Hepatocyte (in vitro differentiated cells): Measurements from ENCODE around the gene RHOXF2B. TPM values are rescaled to one million over a fixed set of nuclear protein-coding genes. Genes with fewer than 3 reads are reported as not detected.
"Not testable (repeated sequence)": the region's sequence is repeated elsewhere in the genome, so short reads cannot be mapped to it uniquely, and the experiment has no call there.

ENCODE experiments used
- DNase-seq: peaks from one replicate; pipeline ENCODE4 v3.0.0-alpha.2; 2016; ENCODE audit warnings: low spot score
- H2AFZ ChIP-seq: fragments of 200-600 bp; sonication (generic); 2 replicates; pipeline ENCODE4 v1.6.0; 2016; ENCODE audit warnings: antibody characterized with exemption, mild to moderate bottlenecking
- H3K27ac ChIP-seq: fragments of 200-600 bp; sonication (generic); 2 replicates; pipeline ENCODE4 v1.5.1; 2016; ENCODE audit warnings: mild to moderate bottlenecking
- H3K27me3 ChIP-seq: fragments of 200-600 bp; sonication (generic); 2 replicates; pipeline ENCODE4 v1.6.1; 2016
- H3K36me3 ChIP-seq: fragments of 200-600 bp; sonication (generic); replicated peaks from 2 replicates; pipeline ENCODE4 v1.5.1; 2016; ENCODE audit warnings: low read depth; ENCODE audit not compliant: insufficient read depth
- H3K4me1 ChIP-seq: fragments of 200-600 bp; sonication (generic); 2 replicates; pipeline ENCODE4 v1.5.1; 2016; ENCODE audit warnings: mild to moderate bottlenecking, moderate library complexity; ENCODE audit not compliant: insufficient read depth
- H3K4me2 ChIP-seq: fragments of 200-600 bp; sonication (generic); 2 replicates; pipeline ENCODE4 v1.6.0; 2016
- H3K4me3 ChIP-seq: fragments of 200-600 bp; sonication (generic); 2 replicates; pipeline ENCODE4 v1.5.1; 2016; ENCODE audit warnings: mild to moderate bottlenecking
- H3K79me2 ChIP-seq: fragments of 200-600 bp; sonication (generic); 2 replicates; pipeline ENCODE4 v1.6.0; 2017; ENCODE audit warnings: mild to moderate bottlenecking
- H3K9me2 ChIP-seq: fragments of 200-600 bp; sonication (generic); replicated peaks from 2 replicates; pipeline ENCODE4 v1.6.0; 2017; ENCODE audit warnings: mild to moderate bottlenecking; ENCODE audit not compliant: insufficient read depth
- H3K9me3 ChIP-seq: fragments of 200-600 bp; sonication (generic); 2 replicates; pipeline ENCODE4 v1.5.1; 2016; ENCODE audit warnings: low read depth, mild to moderate bottlenecking
- H4K20me1 ChIP-seq: fragments of 200-600 bp; sonication (generic); 2 replicates; pipeline ENCODE4 v1.6.0; 2016; ENCODE audit warnings: mild to moderate bottlenecking; ENCODE audit not compliant: insufficient read depth, poor library complexity, severe bottlenecking
- EZH2 ChIP-seq: fragments of 200-600 bp; sonication (generic); IDR thresholded peaks from 2 replicates; pipeline ENCODE4 v1.6.1; 2016; ENCODE audit warnings: antibody characterized with exemption, mild to moderate bottlenecking, borderline replicate concordance
- EZH2phosphoT487 ChIP-seq: fragments of 200-600 bp; sonication (generic); IDR thresholded peaks from one replicate; pipeline ENCODE4 v1.6.1; 2018; ENCODE audit warnings: antibody characterized with exemption, mild to moderate bottlenecking, low read depth, moderate library complexity; ENCODE audit not compliant: unreplicated experiment, severe bottlenecking
- WGBS: methylation state at CpG from one replicate; pipeline ENCODE4 v1.1.6; 2016; ENCODE audit warnings: low lambda C conversion rate; ENCODE audit errors: missing lambda C conversion rate; 5-methylcytosine and 5-hydroxymethylcytosine counted together
- polyA plus RNA-seq: library from polyadenylated mRNA; unstranded; fragments of >200 nt; fragmentation: Nextera tagmentation; extraction: Ambion mirVana; gene quantifications from 2 replicates; pipeline ENCODE4 v1.2.1, GENCODE V29; 2016
- total RNA-seq: library from RNA; depleted of rRNA; stranded (reverse); fragments of >200 nt; gene quantifications from 2 replicates; pipeline ENCODE4 v1.2.3, GENCODE V29; 2014
- TF ChIP-seq, protein P1 (sequence below): fragments of 200-600 bp; sonication (generic); IDR thresholded peaks from 2 replicates; pipeline ENCODE4 v1.5.1; 2016; ENCODE audit warnings: antibody characterized with exemption, mild to moderate bottlenecking; ENCODE audit not compliant: poor library complexity

RHOXF2B gene
- total and polyA plus RNA-seq, 2 experiments from 2014 or later, result not detected

DNA sequence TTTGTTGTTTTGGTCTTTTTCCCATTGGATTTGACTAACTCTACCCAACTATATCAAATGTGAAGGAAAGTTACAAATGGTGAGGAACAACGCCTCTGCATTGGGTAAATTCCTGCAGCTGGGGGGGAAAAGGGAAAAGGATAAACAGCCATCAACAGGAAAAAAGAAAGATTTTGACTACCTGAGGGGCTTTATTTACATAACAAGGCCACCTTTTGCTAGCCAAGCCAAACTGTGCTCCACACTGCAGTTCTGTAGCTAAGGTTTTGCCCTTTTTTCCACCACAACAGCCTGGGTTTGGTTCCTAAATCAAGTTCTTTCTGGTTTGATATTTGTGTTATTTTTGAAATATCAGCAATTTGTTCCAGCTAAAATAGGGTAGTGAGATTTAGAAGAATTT, 40.8 kb downstream of the RHOXF2B start:
- WGBS, result 67% methylated on average over 1 of the region's 1 CpG

DNA sequence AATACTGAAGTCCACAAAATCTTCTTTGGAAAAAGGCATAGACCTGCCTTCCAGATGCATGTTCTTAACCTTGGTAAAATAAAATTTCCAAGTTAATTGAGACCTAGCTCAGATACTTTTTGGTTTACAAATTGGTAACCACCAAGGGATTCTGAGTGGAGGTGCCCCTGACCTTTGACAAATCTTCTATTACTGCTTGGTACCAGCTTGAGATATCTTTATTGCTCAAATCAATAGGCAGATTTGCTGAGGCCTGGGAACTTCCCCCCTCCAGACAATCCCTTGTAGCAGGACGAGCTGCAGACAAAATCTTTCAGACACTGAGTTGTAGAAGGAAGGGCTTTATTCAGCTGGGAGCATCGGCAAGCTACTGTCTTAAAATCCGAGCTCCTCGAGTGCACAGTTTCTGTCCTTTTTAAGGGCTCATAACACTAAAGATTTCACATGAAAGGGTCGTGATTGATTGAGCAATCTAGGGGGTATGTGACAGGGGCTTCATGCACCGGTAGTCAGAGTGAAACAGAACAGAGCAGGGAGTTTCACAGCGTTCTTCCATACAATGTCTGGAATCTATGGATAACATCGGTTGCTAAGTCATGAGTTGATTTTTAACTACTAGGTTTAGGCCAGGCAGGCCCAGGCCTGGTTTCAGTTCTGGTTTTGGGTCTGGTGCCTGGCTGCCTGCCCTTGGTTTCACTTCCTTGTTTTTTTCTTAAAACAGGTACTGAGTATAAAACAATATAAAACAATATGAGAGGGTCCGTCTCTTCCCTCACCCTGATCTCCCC, 41.8 kb downstream of the RHOXF2B start:
- DNase-seq, H3K27me3 ChIP-seq, H3K36me3 ChIP-seq, H3K9me3 ChIP-seq, H4K20me1 ChIP-seq, H3K4me1 ChIP-seq, H3K79me2 ChIP-seq, H3K4me2 ChIP-seq, H3K4me3 ChIP-seq, H3K27ac ChIP-seq, H3K9me2 ChIP-seq, H2AFZ ChIP-seq: not testable (repeated sequence)
- 51% methylated on average over 9 of the region's 9 CpGs for WGBS

More for the DNA sequence above, 40.8 kb downstream of the RHOXF2B start:
- Histone ChIP-seq H3K4me1 (no peaks in the 10 kb centered on the region), H3K4me3 (no peak overlapping the region), H2AFZ (no peak overlapping the region), H3K4me2 (no peak overlapping the region), H3K27me3 (no peaks in the 10 kb centered on the region), H4K20me1 (no peaks in the 10 kb centered on the region), H3K9me2 (no peaks in the 10 kb centered on the region), H3K36me3 (no peaks in the 10 kb centered on the region), H3K79me2 (no peaks in the 10 kb centered on the region), H3K9me3 (no peaks in the 10 kb centered on the region), H3K27ac (no peak overlapping the region)
- TF ChIP-seq, protein P1, sequence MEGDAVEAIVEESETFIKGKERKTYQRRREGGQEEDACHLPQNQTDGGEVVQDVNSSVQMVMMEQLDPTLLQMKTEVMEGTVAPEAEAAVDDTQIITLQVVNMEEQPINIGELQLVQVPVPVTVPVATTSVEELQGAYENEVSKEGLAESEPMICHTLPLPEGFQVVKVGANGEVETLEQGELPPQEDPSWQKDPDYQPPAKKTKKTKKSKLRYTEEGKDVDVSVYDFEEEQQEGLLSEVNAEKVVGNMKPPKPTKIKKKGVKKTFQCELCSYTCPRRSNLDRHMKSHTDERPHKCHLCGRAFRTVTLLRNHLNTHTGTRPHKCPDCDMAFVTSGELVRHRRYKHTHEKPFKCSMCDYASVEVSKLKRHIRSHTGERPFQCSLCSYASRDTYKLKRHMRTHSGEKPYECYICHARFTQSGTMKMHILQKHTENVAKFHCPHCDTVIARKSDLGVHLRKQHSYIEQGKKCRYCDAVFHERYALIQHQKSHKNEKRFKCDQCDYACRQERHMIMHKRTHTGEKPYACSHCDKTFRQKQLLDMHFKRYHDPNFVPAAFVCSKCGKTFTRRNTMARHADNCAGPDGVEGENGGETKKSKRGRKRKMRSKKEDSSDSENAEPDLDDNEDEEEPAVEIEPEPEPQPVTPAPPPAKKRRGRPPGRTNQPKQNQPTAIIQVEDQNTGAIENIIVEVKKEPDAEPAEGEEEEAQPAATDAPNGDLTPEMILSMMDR, result no peak
- TF ChIP-seq EZH2 (no peak), EZH2phosphoT487 (no peak)
- no peak for DNase-seq

DNA sequence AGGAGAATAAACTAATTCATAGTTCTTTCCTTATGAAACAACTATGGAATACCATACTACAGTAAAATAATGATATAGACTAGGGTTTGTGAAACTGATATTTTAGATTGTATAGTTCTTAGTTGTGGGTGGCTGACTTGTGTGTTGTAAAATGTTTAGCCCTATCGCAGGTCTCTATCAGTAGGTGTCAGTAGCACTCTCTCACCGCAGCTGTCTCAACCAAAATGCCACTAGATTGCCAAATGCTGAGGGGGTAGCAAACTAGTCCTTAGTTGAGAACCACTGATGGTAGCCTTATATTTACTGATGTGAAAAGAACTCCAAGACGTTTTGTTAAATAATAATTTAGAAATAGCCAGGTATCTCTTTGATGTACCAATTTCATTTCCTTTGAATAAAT, 48.1 kb downstream of the RHOXF2B start:
- no peak overlapping the region for H3K4me3 ChIP-seq
- no peak overlapping the region for H3K4me2 ChIP-seq
- H3K9me3 ChIP-seq, result no peaks in the 10 kb centered on the region
- H3K79me2 ChIP-seq, result no peaks in the 10 kb centered on the region
- H3K27ac ChIP-seq, result no peak overlapping the region
- WGBS, result 39% methylated on average over 3 of the region's 3 CpGs
- H3K27me3 ChIP-seq, result no peaks in the 10 kb centered on the region
- no peaks in the 10 kb centered on the region for H3K4me1 ChIP-seq
- no peaks in the 10 kb centered on the region for H3K36me3 ChIP-seq
- H2AFZ ChIP-seq, result no peak overlapping the region
- H3K9me2 ChIP-seq, result no peaks in the 10 kb centered on the region
- DNase-seq, result no peak
- TF ChIP-seq, protein P1, result no peak
- no peak for TF ChIP-seq EZH2phosphoT487
- no peak for TF ChIP-seq EZH2
- no peaks in the 10 kb centered on the region for H4K20me1 ChIP-seq

DNA sequence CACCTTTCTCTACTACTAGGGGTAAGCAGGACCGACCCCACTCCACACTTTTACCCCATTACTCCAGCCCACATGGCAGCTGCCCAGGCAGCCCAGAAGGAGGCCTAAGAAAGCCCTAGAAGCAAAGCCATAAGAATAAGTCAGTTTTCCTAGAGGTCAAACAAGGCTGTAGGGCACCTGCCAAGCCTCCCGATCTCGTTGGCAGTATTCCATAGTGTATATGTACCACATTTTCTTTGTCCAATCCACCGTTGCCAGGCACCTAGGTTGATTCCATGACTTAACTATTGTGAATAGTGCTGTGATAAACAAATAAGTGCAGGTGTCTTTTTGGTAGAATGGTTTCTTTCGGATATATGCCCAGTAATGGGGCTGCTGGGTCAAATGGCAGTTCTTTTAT, 54.2 kb downstream of the RHOXF2B start:
- TF ChIP-seq, protein P1, result no peak
- TF ChIP-seq EZH2phosphoT487 (no peak), EZH2 (no peak)
- no peaks in the 10 kb centered on the region for H3K79me2 ChIP-seq
- WGBS, result 76% methylated on average over 5 of the region's 5 CpGs
- H3K27me3 ChIP-seq, result peaks cover 9% of the 10 kb centered on the region
- H3K4me2 ChIP-seq, result no peak overlapping the region
- no peak for DNase-seq
- H3K27ac ChIP-seq, result no peak overlapping the region
- no peaks in the 10 kb centered on the region for H3K36me3 ChIP-seq
- H3K9me3 ChIP-seq, result no peaks in the 10 kb centered on the region
- no peak overlapping the region for H3K4me3 ChIP-seq
- H3K9me2 ChIP-seq, result no peaks in the 10 kb centered on the region
- no peak overlapping the region for H2AFZ ChIP-seq
- no peaks in the 10 kb centered on the region for H4K20me1 ChIP-seq
- H3K4me1 ChIP-seq, result no peaks in the 10 kb centered on the region
